ENCODE results near the gene TAB2. TPM values are rescaled to one million over a fixed set of nuclear protein-coding genes. Genes with fewer than 3 reads are reported as not detected.

Gene TAB2
- total RNA-seq, 1 donor from 2014 or later: 81.8 TPM

DNA sequence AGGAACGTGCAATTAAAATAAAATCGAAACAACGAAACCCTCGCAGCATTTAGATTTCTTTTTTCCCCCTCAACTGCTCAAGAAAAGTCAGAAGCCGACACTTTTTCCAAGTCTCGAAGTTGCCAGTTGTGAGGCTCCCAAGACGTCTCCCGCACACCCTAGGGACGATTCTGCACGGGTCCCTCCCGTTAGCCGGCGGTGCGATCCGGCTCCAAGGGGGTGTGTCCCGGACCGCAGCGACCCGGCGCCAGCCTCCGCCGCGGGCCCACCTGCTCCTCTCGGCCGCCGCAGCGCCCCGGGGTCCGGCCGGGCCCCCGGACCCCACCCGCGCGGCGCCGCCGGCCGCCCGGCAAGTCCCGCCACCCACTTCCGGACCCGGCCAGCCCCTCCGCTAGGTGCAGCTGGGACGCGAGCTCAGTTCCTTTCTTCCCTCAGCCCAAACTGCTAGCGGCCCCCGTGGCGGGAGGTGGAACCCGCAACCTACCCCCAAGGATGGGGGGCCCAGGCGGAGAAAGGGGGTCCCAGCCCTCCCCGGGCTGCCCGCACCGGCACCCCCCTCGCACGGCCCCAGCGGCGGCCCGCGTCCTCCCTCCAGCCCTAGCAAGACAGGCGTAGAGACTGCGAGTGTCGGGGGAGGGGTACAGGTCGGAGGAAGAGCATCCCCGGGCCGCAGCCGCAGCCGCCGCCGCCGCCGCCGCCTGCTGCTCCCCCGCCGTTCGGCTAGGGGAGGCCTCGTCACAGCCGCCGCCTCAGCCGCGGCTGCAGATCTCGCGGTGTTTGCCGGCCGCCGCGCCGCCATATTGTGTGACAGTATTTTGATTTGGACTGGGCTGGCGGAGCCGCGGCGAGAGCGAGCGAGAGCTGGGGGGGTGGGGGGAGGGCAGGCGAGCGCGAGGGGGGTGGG lies 520 bp upstream of the TAB2 start:
- no peaks in the 10 kb centered on the region for H3K27me3 ChIP-seq (ENCODE audit: insufficient read depth, low read length)
- peaks cover 19% of the 10 kb centered on the region for H3K4me1 Mint-ChIP-seq (ENCODE audit: low read depth, unreplicated experiment)
- H3K4me2 ChIP-seq (ENCODE audit: low read length): peak overlapping the region; percentile 93
- peak overlapping the region; percentile 88 for H3K4me3 Mint-ChIP-seq (ENCODE audit: unreplicated experiment)
- peaks cover 36% of the 10 kb centered on the region for H4K20me1 ChIP-seq (ENCODE audit: insufficient read depth, low read length)
- peak overlapping the region; percentile 93 for H3K9ac ChIP-seq (ENCODE audit: low read length)
- H3K9me3 Mint-ChIP-seq (ENCODE audit: unreplicated experiment): no peaks in the 10 kb centered on the region
- H3K4me1 ChIP-seq (ENCODE audit: insufficient read depth, low read length): peaks cover 6% of the 10 kb centered on the region
- H3K4me3 ChIP-seq (ENCODE audit: insufficient read depth, low read depth, low read length): peak overlapping the region; percentile 85
- no peaks in the 10 kb centered on the region for H3K36me3 Mint-ChIP-seq (ENCODE audit: low read depth, unreplicated experiment)
- no peak for FAIRE-seq
- H3K9me3 ChIP-seq (ENCODE audit: insufficient read depth, low read depth, low read length): no peaks in the 10 kb centered on the region
- H3K27me3 Mint-ChIP-seq (ENCODE audit: low read depth, unreplicated experiment): no peaks in the 10 kb centered on the region
- TF ChIP-seq, protein P1, sequence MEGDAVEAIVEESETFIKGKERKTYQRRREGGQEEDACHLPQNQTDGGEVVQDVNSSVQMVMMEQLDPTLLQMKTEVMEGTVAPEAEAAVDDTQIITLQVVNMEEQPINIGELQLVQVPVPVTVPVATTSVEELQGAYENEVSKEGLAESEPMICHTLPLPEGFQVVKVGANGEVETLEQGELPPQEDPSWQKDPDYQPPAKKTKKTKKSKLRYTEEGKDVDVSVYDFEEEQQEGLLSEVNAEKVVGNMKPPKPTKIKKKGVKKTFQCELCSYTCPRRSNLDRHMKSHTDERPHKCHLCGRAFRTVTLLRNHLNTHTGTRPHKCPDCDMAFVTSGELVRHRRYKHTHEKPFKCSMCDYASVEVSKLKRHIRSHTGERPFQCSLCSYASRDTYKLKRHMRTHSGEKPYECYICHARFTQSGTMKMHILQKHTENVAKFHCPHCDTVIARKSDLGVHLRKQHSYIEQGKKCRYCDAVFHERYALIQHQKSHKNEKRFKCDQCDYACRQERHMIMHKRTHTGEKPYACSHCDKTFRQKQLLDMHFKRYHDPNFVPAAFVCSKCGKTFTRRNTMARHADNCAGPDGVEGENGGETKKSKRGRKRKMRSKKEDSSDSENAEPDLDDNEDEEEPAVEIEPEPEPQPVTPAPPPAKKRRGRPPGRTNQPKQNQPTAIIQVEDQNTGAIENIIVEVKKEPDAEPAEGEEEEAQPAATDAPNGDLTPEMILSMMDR (IDR thresholded peaks at IDR 0.05; ENCODE audit: insufficient read depth, low read depth, low read length): no peak
- no peak for TF ChIP-seq EZH2 (IDR thresholded peaks at IDR 0.05; ENCODE audit: insufficient read depth, low read length)
- no peaks in the 10 kb centered on the region for H3K36me3 ChIP-seq (ENCODE audit: insufficient read depth, low read length)
- peak overlapping the region; percentile 91 for H3K27ac Mint-ChIP-seq (ENCODE audit: unreplicated experiment)
- H2AFZ ChIP-seq (ENCODE audit: low read depth, low read length): peak overlapping the region; percentile 91
- peaks cover 45% of the 10 kb centered on the region for H3K79me2 ChIP-seq (ENCODE audit: insufficient read depth, low read length)
- DNase-seq (ENCODE audit: low read depth): peak; percentile 78
- H3K27ac ChIP-seq (ENCODE audit: low read depth, low read length): peak overlapping the region; percentile 87

GRCh38 chr6:149318581-149319286 lies 1.2 kb downstream of the TAB2 start:
- no peaks in the 10 kb centered on the region for H3K9me3 ChIP-seq (ENCODE audit: insufficient read depth, low read depth, low read length)
- TF ChIP-seq, protein P1 (IDR thresholded peaks at IDR 0.05; ENCODE audit: insufficient read depth, low read depth, low read length): no peak
- TF ChIP-seq EZH2 (IDR thresholded peaks at IDR 0.05; ENCODE audit: insufficient read depth, low read length): no peak
- no peak for FAIRE-seq
- H3K36me3 ChIP-seq (ENCODE audit: insufficient read depth, low read length): no peaks in the 10 kb centered on the region
- Mint-ChIP-seq H3K4me1 (ENCODE audit: low read depth, unreplicated experiment) (peaks cover 33% of the 10 kb centered on the region), H3K9me3 (ENCODE audit: unreplicated experiment) (no peaks in the 10 kb centered on the region), H3K27me3 (ENCODE audit: low read depth, unreplicated experiment) (no peaks in the 10 kb centered on the region), H3K27ac (ENCODE audit: unreplicated experiment) (peak overlapping the region; percentile 90), H3K36me3 (ENCODE audit: low read depth, unreplicated experiment) (no peaks in the 10 kb centered on the region), H3K4me3 (ENCODE audit: unreplicated experiment) (peak overlapping the region; percentile 94)
- H2AFZ ChIP-seq (ENCODE audit: low read depth, low read length): no peak overlapping the region
- H3K4me1 ChIP-seq (ENCODE audit: insufficient read depth, low read length): peaks cover 6% of the 10 kb centered on the region
- no peaks in the 10 kb centered on the region for H3K27me3 ChIP-seq (ENCODE audit: insufficient read depth, low read length)
- H4K20me1 ChIP-seq (ENCODE audit: insufficient read depth, low read length): peaks cover 53% of the 10 kb centered on the region
- DNase-seq (ENCODE audit: low read depth): no peak
- peak overlapping the region; percentile 81 for H3K9ac ChIP-seq (ENCODE audit: low read length)
- H3K4me3 ChIP-seq (ENCODE audit: insufficient read depth, low read depth, low read length): peak overlapping the region; percentile 88
- H3K27ac ChIP-seq (ENCODE audit: low read depth, low read length): peak overlapping the region; percentile 77
- peaks cover 62% of the 10 kb centered on the region for H3K79me2 ChIP-seq (ENCODE audit: insufficient read depth, low read length)
- peak overlapping the region; percentile 88 for H3K4me2 ChIP-seq (ENCODE audit: low read length)
